ENCODE results near the gene ZMIZ1. TPM values are rescaled to one million over a fixed set of nuclear protein-coding genes. Genes with fewer than 3 reads are reported as not detected.
A peak's percentile ranks its signal among the peaks of the same experiment; 100 is the strongest.

ZMIZ1 gene
- total RNA-seq, 4 donors from 2014 or later: 22.7 to 37.5 (median 31.7) TPM

DNA sequence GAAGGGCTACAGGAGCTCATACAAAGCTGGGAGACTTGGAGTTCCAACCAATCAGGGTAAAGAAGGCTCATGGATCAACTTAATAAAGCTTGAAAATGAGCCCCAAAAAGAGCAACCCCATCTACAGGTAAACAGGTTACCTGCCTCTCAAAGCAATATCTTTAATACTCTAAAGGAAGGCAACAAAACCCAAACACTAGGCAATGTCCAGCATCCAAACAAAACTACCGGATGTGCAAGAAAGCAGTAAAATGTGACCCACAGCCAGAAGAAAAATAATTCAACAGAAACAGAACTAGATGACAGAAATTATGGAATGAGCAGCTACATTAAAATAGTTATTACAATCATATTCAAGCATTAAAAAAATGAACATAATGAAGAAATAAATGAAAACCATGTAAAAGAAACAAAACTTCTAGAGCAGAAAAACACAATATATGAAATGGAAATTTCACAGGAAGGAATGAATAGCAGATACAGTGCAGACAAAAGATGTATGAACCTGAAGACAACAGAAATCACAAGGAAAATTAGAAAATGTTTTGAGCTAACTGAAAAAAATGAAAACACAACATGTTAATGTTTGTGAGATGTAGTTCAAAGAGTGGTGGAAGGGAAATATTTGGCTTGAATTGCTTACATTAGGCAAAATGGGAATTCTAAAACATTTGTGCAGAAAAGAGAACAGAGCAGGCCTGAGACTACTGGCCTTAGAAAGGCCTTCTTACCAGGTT, 30.5 kb upstream of the ZMIZ1 start:
- Histone ChIP-seq H3K27me3 (no peaks in the 10 kb centered on the region), H3K36me3 (no peaks in the 10 kb centered on the region), H3K4me3 (no peak overlapping the region), H3K27ac (peak overlapping the region; percentile 43 to 71 (median 50)), H3K9me3 (no peaks in the 10 kb centered on the region), H3K4me1 (peaks cover 0 to 8% of the 10 kb centered on the region in 2 donors)
- DNase-seq (no peak), ATAC-seq (no peak)
- in situ Hi-C loops (cut with MboI; ENCODE audit: low sequenced_read_pairs in 4 of 4): no loop called here
- TF ChIP-seq POLR2A (IDR thresholded peaks at IDR 0.05): no peak
- TF ChIP-seq, protein P1, sequence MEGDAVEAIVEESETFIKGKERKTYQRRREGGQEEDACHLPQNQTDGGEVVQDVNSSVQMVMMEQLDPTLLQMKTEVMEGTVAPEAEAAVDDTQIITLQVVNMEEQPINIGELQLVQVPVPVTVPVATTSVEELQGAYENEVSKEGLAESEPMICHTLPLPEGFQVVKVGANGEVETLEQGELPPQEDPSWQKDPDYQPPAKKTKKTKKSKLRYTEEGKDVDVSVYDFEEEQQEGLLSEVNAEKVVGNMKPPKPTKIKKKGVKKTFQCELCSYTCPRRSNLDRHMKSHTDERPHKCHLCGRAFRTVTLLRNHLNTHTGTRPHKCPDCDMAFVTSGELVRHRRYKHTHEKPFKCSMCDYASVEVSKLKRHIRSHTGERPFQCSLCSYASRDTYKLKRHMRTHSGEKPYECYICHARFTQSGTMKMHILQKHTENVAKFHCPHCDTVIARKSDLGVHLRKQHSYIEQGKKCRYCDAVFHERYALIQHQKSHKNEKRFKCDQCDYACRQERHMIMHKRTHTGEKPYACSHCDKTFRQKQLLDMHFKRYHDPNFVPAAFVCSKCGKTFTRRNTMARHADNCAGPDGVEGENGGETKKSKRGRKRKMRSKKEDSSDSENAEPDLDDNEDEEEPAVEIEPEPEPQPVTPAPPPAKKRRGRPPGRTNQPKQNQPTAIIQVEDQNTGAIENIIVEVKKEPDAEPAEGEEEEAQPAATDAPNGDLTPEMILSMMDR (IDR thresholded peaks at IDR 0.05 in 4 of 5, conservative IDR thresholded peaks at IDR 0.05 in 1 of 5): no peak
- intact Hi-C loops (cut with DNase I; ENCODE audit: low total_unique reads): no loop called here

DNA sequence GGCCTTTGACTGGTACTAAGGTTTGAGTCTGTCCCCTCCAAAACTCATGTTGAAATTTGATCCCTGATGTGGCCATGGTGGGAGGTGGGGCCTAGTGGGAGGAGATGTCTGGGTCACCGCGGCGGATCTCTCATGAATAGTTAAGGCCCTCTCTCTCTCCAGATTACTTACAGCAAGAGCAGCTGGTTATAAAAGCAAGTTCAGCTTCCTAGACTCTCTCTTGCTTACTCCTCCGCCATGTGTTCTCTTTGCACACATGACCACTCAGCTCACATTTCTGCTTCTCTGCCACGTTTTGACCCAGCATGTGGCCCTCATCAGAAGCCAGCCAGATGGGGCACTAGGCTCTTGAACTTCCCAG, 29.9 kb upstream of the ZMIZ1 start:
- intact Hi-C loops (cut with DNase I; ENCODE audit: low total_unique reads) (no loop called here), in situ Hi-C loops (cut with MboI; ENCODE audit: low sequenced_read_pairs in 4 of 4) (no loop called here)
- no peak for TF ChIP-seq POLR2A (IDR thresholded peaks at IDR 0.05)
- TF ChIP-seq, protein P1 (IDR thresholded peaks at IDR 0.05 in 4 of 5, conservative IDR thresholded peaks at IDR 0.05 in 1 of 5): no peak
- Histone ChIP-seq H3K36me3 (no peaks in the 10 kb centered on the region), H3K9me3 (no peaks in the 10 kb centered on the region), H3K4me1 (peaks cover 0 to 8% of the 10 kb centered on the region in 2 donors), H3K27me3 (no peaks in the 10 kb centered on the region), H3K4me3 (no peak overlapping the region), H3K27ac (peak overlapping the region; percentile 43 to 71 (median 50))
- peak; percentile 25 to 43 for DNase-seq
- peak; percentile 88 to 91 for ATAC-seq

DNA sequence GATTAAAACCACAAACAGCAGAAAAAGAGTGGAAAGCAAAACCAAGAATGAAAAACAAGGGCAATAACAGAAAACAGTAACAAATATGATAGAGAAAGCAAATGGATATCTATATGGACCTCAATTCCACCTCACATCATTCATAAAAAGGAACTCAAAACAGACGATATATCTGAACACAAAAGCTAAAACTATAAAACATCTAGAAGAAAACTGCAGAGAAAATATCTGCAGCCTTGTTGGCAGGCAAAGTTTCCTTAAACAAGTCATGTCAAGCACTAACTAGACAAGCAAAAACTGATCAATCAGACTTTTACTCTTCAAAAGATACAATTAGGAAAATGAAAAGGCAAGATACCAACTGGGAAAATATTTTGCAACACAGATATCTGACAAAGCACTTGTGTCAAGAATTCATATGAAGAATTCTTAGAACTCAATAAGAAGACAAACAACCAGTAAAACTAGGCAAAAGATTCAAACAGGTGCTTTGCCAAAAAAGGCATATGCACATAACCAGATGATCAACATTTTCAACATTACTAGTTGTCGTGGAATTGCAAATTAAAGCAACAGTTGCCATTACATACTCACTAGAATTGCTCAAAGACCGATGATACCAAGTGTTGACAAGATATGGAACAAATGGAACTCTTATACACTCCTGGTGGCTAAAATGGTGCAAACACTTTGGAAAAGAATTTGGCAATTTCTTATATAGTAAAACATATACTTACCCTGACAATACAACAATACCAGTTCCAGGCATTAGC, 25.9 kb upstream of the ZMIZ1 start:
- in situ Hi-C loops (cut with MboI; ENCODE audit: low sequenced_read_pairs in 4 of 4) (no loop called here), intact Hi-C loops (cut with DNase I; ENCODE audit: low total_unique reads) (no loop called here)
- no peak overlapping the region for H3K4me3 ChIP-seq
- H3K27ac ChIP-seq: no peak overlapping the region
- no peaks in the 10 kb centered on the region for H3K27me3 ChIP-seq
- ATAC-seq (no peak), DNase-seq (no peak)
- peaks cover 0 to 8% of the 10 kb centered on the region in 2 donors for H3K4me1 ChIP-seq
- TF ChIP-seq, protein P1 (IDR thresholded peaks at IDR 0.05 in 4 of 5, conservative IDR thresholded peaks at IDR 0.05 in 1 of 5): no peak
- TF ChIP-seq POLR2A (IDR thresholded peaks at IDR 0.05): no peak
- no peaks in the 10 kb centered on the region for H3K36me3 ChIP-seq
- no peaks in the 10 kb centered on the region for H3K9me3 ChIP-seq

DNA sequence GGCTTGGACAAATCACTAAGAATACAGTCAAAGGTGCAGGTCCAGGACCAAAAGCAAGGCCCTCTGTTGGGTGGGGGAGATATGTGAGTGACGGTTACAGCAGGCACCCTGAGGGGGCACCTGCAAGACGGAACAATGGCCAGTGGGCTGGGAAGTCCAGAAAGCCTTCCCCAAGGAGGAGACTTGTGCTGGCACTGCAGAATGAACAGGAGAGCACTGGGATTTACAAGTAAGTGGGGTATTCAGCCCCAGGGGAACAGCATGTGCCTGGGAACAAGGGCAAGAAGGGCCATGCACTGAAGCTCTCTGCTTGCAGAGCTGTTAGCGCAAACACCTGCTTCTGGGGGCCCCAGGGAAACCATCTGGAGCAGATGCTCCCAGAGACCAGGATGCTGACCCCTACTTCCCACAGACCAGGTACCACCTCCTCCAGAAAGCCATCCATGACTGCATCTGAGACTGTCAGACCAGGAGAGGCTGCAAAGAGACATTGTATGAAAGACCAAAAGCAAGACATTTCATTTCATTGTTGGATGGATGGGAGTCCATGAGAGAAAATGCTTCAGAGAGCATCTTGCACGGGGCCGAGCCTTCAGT, 24.6 kb upstream of the ZMIZ1 start:
- DNase-seq (no peak), ATAC-seq (no peak)
- no peaks in the 10 kb centered on the region for H3K9me3 ChIP-seq
- in situ Hi-C loops (cut with MboI; ENCODE audit: low sequenced_read_pairs in 4 of 4): no loop called here
- H3K4me3 ChIP-seq: no peak overlapping the region
- TF ChIP-seq POLR2A (IDR thresholded peaks at IDR 0.05): no peak
- TF ChIP-seq, protein P1 (IDR thresholded peaks at IDR 0.05 in 4 of 5, conservative IDR thresholded peaks at IDR 0.05 in 1 of 5): no peak
- intact Hi-C loops (cut with DNase I; ENCODE audit: low total_unique reads): no loop called here
- no peak overlapping the region for H3K27ac ChIP-seq
- H3K4me1 ChIP-seq: peaks cover under 1 to 10% of the 10 kb centered on the region in 2 donors
- H3K36me3 ChIP-seq: no peaks in the 10 kb centered on the region
- H3K27me3 ChIP-seq: no peaks in the 10 kb centered on the region

Data from gastrocnemius medialis (tissue), 4 donors.